ENCODE measurements around the gene CHD6.

The CHD6 gene

GRCh38 chr20:41482647-41483552 is 135.3 kb downstream of the CHD6 start:
- no peak for DNase-seq (ENCODE audit: low spot score)
- no peak for TF ChIP-seq CTCF (IDR thresholded peaks at IDR 0.05; ENCODE audit: borderline replicate concordance, control extremely low read depth, extremely low read depth, insufficient read depth, missing control alignments)
- in situ Hi-C loops (cut with MboI; ENCODE audit: low sequenced_read_pairs, unreplicated experiment) = no loop called here

GRCh38 chr20:41480054-41480770 is 138.0 kb downstream of the CHD6 start:
- in situ Hi-C loops (cut with MboI; ENCODE audit: low sequenced_read_pairs, unreplicated experiment) = no loop called here
- DNase-seq (ENCODE audit: low spot score) = no peak
- TF ChIP-seq CTCF (IDR thresholded peaks at IDR 0.05; ENCODE audit: borderline replicate concordance, control extremely low read depth, extremely low read depth, insufficient read depth, missing control alignments) = no peak

GRCh38 chr20:41479113-41479512 is 139.1 kb downstream of the CHD6 start:
- DNase-seq (ENCODE audit: low spot score) = no peak
- in situ Hi-C loops (cut with MboI; ENCODE audit: low sequenced_read_pairs, unreplicated experiment) = no loop called here
- TF ChIP-seq CTCF (IDR thresholded peaks at IDR 0.05; ENCODE audit: borderline replicate concordance, control extremely low read depth, extremely low read depth, insufficient read depth, missing control alignments) = no peak

GRCh38 chr20:41478026-41478425 is 140.2 kb downstream of the CHD6 start:
- no peak for TF ChIP-seq CTCF (IDR thresholded peaks at IDR 0.05; ENCODE audit: borderline replicate concordance, control extremely low read depth, extremely low read depth, insufficient read depth, missing control alignments)

GRCh38 chr20:41476446-41476845 is 141.7 kb downstream of the CHD6 start:
- no peak for DNase-seq (ENCODE audit: low spot score)
- in situ Hi-C loops (cut with MboI; ENCODE audit: low sequenced_read_pairs, unreplicated experiment) = no loop called here
- no peak for TF ChIP-seq CTCF (IDR thresholded peaks at IDR 0.05; ENCODE audit: borderline replicate concordance, control extremely low read depth, extremely low read depth, insufficient read depth, missing control alignments)

More at GRCh38 chr20:41478026-41478425, 140.2 kb downstream of the CHD6 start:
- no peak for DNase-seq (ENCODE audit: low spot score)
- in situ Hi-C loops (cut with MboI; ENCODE audit: low sequenced_read_pairs, unreplicated experiment) = no loop called here

- no peak for DNase-seq (ENCODE audit: low spot score)
- no peak for TF ChIP-seq CTCF (IDR thresholded peaks at IDR 0.05; ENCODE audit: borderline replicate concordance, control extremely low read depth, extremely low read depth, insufficient read depth, missing control alignments)
- in situ Hi-C loops (cut with MboI; ENCODE audit: low sequenced_read_pairs, unreplicated experiment) = no loop called here
Measured at GRCh38 chr20:41476013-41476441, 142.2 kb downstream of the CHD6 start.

All from GM13976 (cell line).